Measurements from ENCODE around the gene ATP6V1C2.
A peak's percentile ranks its signal among the peaks of the same experiment; 100 is the strongest.

The ATP6V1C2 gene

DNA sequence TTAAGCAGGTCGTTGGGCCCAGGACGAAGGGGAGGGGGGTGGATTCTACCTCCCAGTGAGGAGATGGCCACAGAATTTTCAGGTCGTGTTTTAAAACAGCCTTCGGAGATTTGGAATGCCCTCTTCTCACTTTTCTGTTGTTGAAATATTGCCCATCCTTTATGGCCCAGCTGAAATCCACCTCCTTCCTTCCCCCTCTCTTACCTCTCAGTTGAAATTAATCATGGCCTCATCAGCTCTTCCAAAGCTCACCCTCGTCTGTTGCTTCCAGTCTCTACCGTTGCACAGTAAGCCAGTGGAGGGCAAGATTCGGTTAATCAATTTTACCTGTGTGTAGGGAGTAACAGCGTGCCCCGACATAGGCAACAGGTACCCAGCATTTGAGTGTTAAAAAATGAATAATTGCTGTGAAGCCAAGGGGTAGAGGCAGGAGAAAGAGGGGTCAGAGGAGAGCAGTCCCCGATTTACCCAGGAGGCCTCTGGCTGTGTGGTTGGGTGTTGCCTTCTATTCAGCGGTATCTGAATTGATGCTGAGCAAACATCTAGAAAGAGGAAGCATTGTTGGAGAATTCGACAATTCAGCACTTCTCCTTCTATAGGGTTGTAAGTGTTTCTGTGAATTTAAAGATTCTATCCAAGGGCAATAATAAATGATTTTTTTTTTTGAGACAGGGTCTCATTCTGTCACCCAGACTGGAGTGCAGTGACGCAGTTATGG lies 99.7 kb downstream of the ATP6V1C2 start:
- no peak overlapping the region for H3K14ac ChIP-seq (ENCODE audit: low read length in 2 of 2)
- no peaks in the 10 kb centered on the region for H3K79me1 ChIP-seq (replicated peaks; ENCODE audit: low read length, poor library complexity, severe bottlenecking)
- no peak overlapping the region for H2BK15ac ChIP-seq (ENCODE audit: low read depth, poor library complexity, severe bottlenecking)
- no peak overlapping the region for H3K27ac ChIP-seq (ENCODE audit: low read length, poor library complexity, severe bottlenecking)
- peaks cover 51 to 75% of the 10 kb centered on the region in 2 experiments for H3K27me3 ChIP-seq (ENCODE audit: control insufficient read depth in 1 of 2, insufficient read depth in 1 of 2, low read length in 2 of 2)
- no peak overlapping the region for H3K9ac ChIP-seq (ENCODE audit: low read length)
- no peak overlapping the region for H3K23ac ChIP-seq (ENCODE audit: low read length in 2 of 2)
- no peak for DNase-seq
- no peak overlapping the region for H4K91ac ChIP-seq (ENCODE audit: low read length)
- H2AFZ ChIP-seq (ENCODE audit: low read depth, low read length): no peak overlapping the region
- H3K4ac ChIP-seq (ENCODE audit: low read depth in 1 of 2, low read length in 2 of 2): no peak overlapping the region
- H2BK120ac ChIP-seq (ENCODE audit: low read depth, low read length): no peak overlapping the region
- H3K9me3 ChIP-seq (ENCODE audit: control insufficient read depth, low read length): peaks cover 5% of the 10 kb centered on the region
- H2AK5ac ChIP-seq (ENCODE audit: low read length, severe bottlenecking): no peak overlapping the region
- no peak overlapping the region for H2BK5ac ChIP-seq (ENCODE audit: low read depth, low read length, poor library complexity, severe bottlenecking)
- H3K4me2 ChIP-seq (ENCODE audit: low read length, poor library complexity, severe bottlenecking): no peak overlapping the region
- 86% methylated on average over 12 of the region's 13 CpGs for WGBS
- H2BK12ac ChIP-seq (ENCODE audit: low read length in 2 of 2): no peak overlapping the region
- H3K18ac ChIP-seq (ENCODE audit: low read depth in 1 of 2, low read length in 2 of 2): no peak overlapping the region
- H3K4me1 ChIP-seq (ENCODE audit: control insufficient read depth, insufficient read depth, low read depth, low read length): no peaks in the 10 kb centered on the region
- H4K8ac ChIP-seq (ENCODE audit: low read length): no peak overlapping the region
- H3K36me3 ChIP-seq (ENCODE audit: control insufficient read depth in 1 of 2, insufficient read depth in 2 of 2, low read depth in 1 of 2, low read length in 2 of 2): no peaks in the 10 kb centered on the region
- no peak overlapping the region for H3K4me3 ChIP-seq (ENCODE audit: insufficient read depth in 1 of 2, low read depth in 1 of 2, low read length in 2 of 2)

GRCh38 chr2:10824191-10824590 lies 102.8 kb downstream of the ATP6V1C2 start:
- Histone ChIP-seq H3K14ac (ENCODE audit: low read length in 2 of 2) (no peak overlapping the region), H4K91ac (ENCODE audit: low read length) (peak overlapping the region; percentile 15), H2BK12ac (ENCODE audit: low read length in 2 of 2) (no peak overlapping the region), H2BK15ac (ENCODE audit: low read depth, poor library complexity, severe bottlenecking) (no peak overlapping the region), H3K27me3 (ENCODE audit: control insufficient read depth in 1 of 2, insufficient read depth in 1 of 2, low read length in 2 of 2) (peaks cover 54 to 76% of the 10 kb centered on the region in 2 experiments), H3K4ac (ENCODE audit: low read depth in 1 of 2, low read length in 2 of 2) (no peak overlapping the region), H2AK5ac (ENCODE audit: low read length, severe bottlenecking) (no peak overlapping the region), H3K9ac (ENCODE audit: low read length) (no peak overlapping the region), H3K79me1 (replicated peaks; ENCODE audit: low read length, poor library complexity, severe bottlenecking) (no peaks in the 10 kb centered on the region), H3K23ac (ENCODE audit: low read length in 2 of 2) (no peak overlapping the region), H3K4me2 (ENCODE audit: low read length, poor library complexity, severe bottlenecking) (no peak overlapping the region), H2AFZ (ENCODE audit: low read depth, low read length) (no peak overlapping the region), H3K18ac (ENCODE audit: low read depth in 1 of 2, low read length in 2 of 2) (no peak overlapping the region), H2BK5ac (ENCODE audit: low read depth, low read length, poor library complexity, severe bottlenecking) (no peak overlapping the region), H3K4me3 (ENCODE audit: insufficient read depth in 1 of 2, low read depth in 1 of 2, low read length in 2 of 2) (no peak overlapping the region), H3K27ac (ENCODE audit: low read length, poor library complexity, severe bottlenecking) (no peak overlapping the region), H2BK120ac (ENCODE audit: low read depth, low read length) (no peak overlapping the region), H3K36me3 (ENCODE audit: control insufficient read depth in 1 of 2, insufficient read depth in 2 of 2, low read depth in 1 of 2, low read length in 2 of 2) (no peaks in the 10 kb centered on the region), H3K9me3 (ENCODE audit: control insufficient read depth, low read length) (peaks cover 5% of the 10 kb centered on the region), H3K4me1 (ENCODE audit: control insufficient read depth, insufficient read depth, low read depth, low read length) (no peaks in the 10 kb centered on the region), H4K8ac (ENCODE audit: low read length) (no peak overlapping the region)
- DNase-seq: no peak
- WGBS: 81% methylated on average over 4 of the region's 4 CpGs

GRCh38 chr2:10826026-10826425 lies 104.6 kb downstream of the ATP6V1C2 start:
- DNase-seq: no peak
- Histone ChIP-seq H3K4me1 (ENCODE audit: control insufficient read depth, insufficient read depth, low read depth, low read length) (no peaks in the 10 kb centered on the region), H2BK15ac (ENCODE audit: low read depth, poor library complexity, severe bottlenecking) (no peak overlapping the region), H4K91ac (ENCODE audit: low read length) (no peak overlapping the region), H3K4ac (ENCODE audit: low read depth in 1 of 2, low read length in 2 of 2) (no peak overlapping the region), H2BK12ac (ENCODE audit: low read length in 2 of 2) (no peak overlapping the region), H3K18ac (ENCODE audit: low read depth in 1 of 2, low read length in 2 of 2) (no peak overlapping the region), H2BK5ac (ENCODE audit: low read depth, low read length, poor library complexity, severe bottlenecking) (no peak overlapping the region), H4K8ac (ENCODE audit: low read length) (no peak overlapping the region), H3K9me3 (ENCODE audit: control insufficient read depth, low read length) (peaks cover 5% of the 10 kb centered on the region), H3K9ac (ENCODE audit: low read length) (no peak overlapping the region), H2AFZ (ENCODE audit: low read depth, low read length) (no peak overlapping the region), H3K14ac (ENCODE audit: low read length in 2 of 2) (no peak overlapping the region), H3K79me1 (replicated peaks; ENCODE audit: low read length, poor library complexity, severe bottlenecking) (no peaks in the 10 kb centered on the region), H2AK5ac (ENCODE audit: low read length, severe bottlenecking) (no peak overlapping the region), H3K4me3 (ENCODE audit: insufficient read depth in 1 of 2, low read depth in 1 of 2, low read length in 2 of 2) (no peak overlapping the region), H3K27me3 (ENCODE audit: control insufficient read depth in 1 of 2, insufficient read depth in 1 of 2, low read length in 2 of 2) (peaks cover 55 to 76% of the 10 kb centered on the region in 2 experiments), H3K23ac (ENCODE audit: low read length in 2 of 2) (no peak overlapping the region), H3K36me3 (ENCODE audit: control insufficient read depth in 1 of 2, insufficient read depth in 2 of 2, low read depth in 1 of 2, low read length in 2 of 2) (no peaks in the 10 kb centered on the region), H2BK120ac (ENCODE audit: low read depth, low read length) (no peak overlapping the region), H3K27ac (ENCODE audit: low read length, poor library complexity, severe bottlenecking) (no peak overlapping the region), H3K4me2 (ENCODE audit: low read length, poor library complexity, severe bottlenecking) (no peak overlapping the region)
- 73% methylated on average over 6 of the region's 8 CpGs for WGBS

GRCh38 chr2:10826625-10827024 lies 105.2 kb downstream of the ATP6V1C2 start:
- Histone ChIP-seq H2BK5ac (ENCODE audit: low read depth, low read length, poor library complexity, severe bottlenecking) (no peak overlapping the region), H3K23ac (ENCODE audit: low read length in 2 of 2) (no peak overlapping the region), H3K27me3 (ENCODE audit: control insufficient read depth in 1 of 2, insufficient read depth in 1 of 2, low read length in 2 of 2) (peaks cover 58 to 78% of the 10 kb centered on the region in 2 experiments), H3K79me1 (replicated peaks; ENCODE audit: low read length, poor library complexity, severe bottlenecking) (no peaks in the 10 kb centered on the region), H3K18ac (ENCODE audit: low read depth in 1 of 2, low read length in 2 of 2) (no peak overlapping the region), H3K4me2 (ENCODE audit: low read length, poor library complexity, severe bottlenecking) (no peak overlapping the region), H3K36me3 (ENCODE audit: control insufficient read depth in 1 of 2, insufficient read depth in 2 of 2, low read depth in 1 of 2, low read length in 2 of 2) (no peaks in the 10 kb centered on the region), H2BK120ac (ENCODE audit: low read depth, low read length) (no peak overlapping the region), H2BK12ac (ENCODE audit: low read length in 2 of 2) (no peak overlapping the region), H3K4me3 (ENCODE audit: insufficient read depth in 1 of 2, low read depth in 1 of 2, low read length in 2 of 2) (no peak overlapping the region), H3K9me3 (ENCODE audit: control insufficient read depth, low read length) (peaks cover 5% of the 10 kb centered on the region), H2AFZ (ENCODE audit: low read depth, low read length) (no peak overlapping the region), H3K9ac (ENCODE audit: low read length) (no peak overlapping the region), H2BK15ac (ENCODE audit: low read depth, poor library complexity, severe bottlenecking) (no peak overlapping the region), H4K8ac (ENCODE audit: low read length) (no peak overlapping the region), H4K91ac (ENCODE audit: low read length) (no peak overlapping the region), H3K4ac (ENCODE audit: low read depth in 1 of 2, low read length in 2 of 2) (no peak overlapping the region), H2AK5ac (ENCODE audit: low read length, severe bottlenecking) (no peak overlapping the region), H3K14ac (ENCODE audit: low read length in 2 of 2) (no peak overlapping the region), H3K27ac (ENCODE audit: low read length, poor library complexity, severe bottlenecking) (no peak overlapping the region), H3K4me1 (ENCODE audit: control insufficient read depth, insufficient read depth, low read depth, low read length) (peaks cover 4% of the 10 kb centered on the region)
- no peak for DNase-seq
- 75% methylated on average over 3 of the region's 8 CpGs for WGBS
